Colonic mucosa (tissue), 4 donors: ENCODE measurements around the gene RASAL2. TPM values are rescaled to one million over a fixed set of nuclear protein-coding genes. Genes with fewer than 3 reads are reported as not detected.

Source experiments
- DNase-seq: peaks from one replicate; pipeline ENCODE4 v3.0.0-alpha.2; 2020
- H3K27ac ChIP-seq: fragments of 200-600 bp; one replicate; pipeline ENCODE4 v1.8.0; 2021
- H3K27me3 ChIP-seq: fragments of 200-600 bp; one replicate; pipeline ENCODE4 v1.8.0; 2021
- H3K36me3 ChIP-seq: fragments of 200-600 bp; one replicate; pipeline ENCODE4 v1.8.0; 2021
- H3K4me1 ChIP-seq: fragments of 200-600 bp; one replicate; pipeline ENCODE4 v1.8.0; 2021; ENCODE audit warnings: mild to moderate bottlenecking
- H3K4me3 ChIP-seq: fragments of 200-600 bp; one replicate; pipeline ENCODE4 v1.8.0; 2021
- H3K9ac ChIP-seq, 2 donors: one replicate each; pipeline ENCODE4 v1.7.0; 2013; ENCODE audit warnings: control low read depth in 2 of 2, low read depth in 2 of 2, low read length in 2 of 2
- H3K9me3 ChIP-seq: fragments of 200-600 bp; one replicate; pipeline ENCODE4 v1.8.0; 2021
- CTCF ChIP-seq: fragments of 200-600 bp; IDR thresholded peaks from one replicate; pipeline ENCODE4 v1.8.0; 2022; ENCODE audit warnings: antibody characterized with exemption, mild to moderate bottlenecking
- intact Hi-C: fragments of 100-400 bp; cut with DNase I; formaldehyde crosslinking; loops from one replicate; pipeline ENCODE4 v1.14.1; 2022
- total RNA-seq, 2 donors: library from RNA; stranded (reverse); fragmentation: NEBNext Ultra II Directional in 1 of 2; extraction: Animal tissue kit (Norgen Biotek cat#: 25700) in 1 of 2; gene quantifications; one replicate each; pipeline ENCODE4 v1.2.1, GENCODE V29; 2021
- donor health status: healthy.
- donor health status: DM: no; HTN: no; CAD: no.
- donor health status: DM: no; HTN: no; CAD: no.

RASAL2 gene
- total RNA-seq, 2 donors from 2014 or later = 9.7 to 11.8 TPM

- Histone ChIP-seq H3K9me3 (no peaks in the 10 kb centered on the region), H3K27me3 (no peaks in the 10 kb centered on the region), H3K9ac (no peak overlapping the region), H3K27ac (no peak overlapping the region), H3K4me1 (no peaks in the 10 kb centered on the region), H3K36me3 (no peaks in the 10 kb centered on the region), H3K4me3 (no peak overlapping the region)
- TF ChIP-seq CTCF = no peak
- DNase-seq = no peak
- intact Hi-C loops = no loop called here
Measured at GRCh38 chr1:178518894-178519293, 425.0 kb downstream of the RASAL2 start.

GRCh38 chr1:178520803-178521202, 426.9 kb downstream of the RASAL2 start:
- H3K27ac ChIP-seq = no peak overlapping the region
- no peaks in the 10 kb centered on the region for H3K9me3 ChIP-seq
- intact Hi-C loops = no loop called here
- no peaks in the 10 kb centered on the region for H3K4me1 ChIP-seq
- H3K27me3 ChIP-seq = no peaks in the 10 kb centered on the region
- H3K4me3 ChIP-seq = no peak overlapping the region
- DNase-seq = no peak
- H3K9ac ChIP-seq = no peak overlapping the region
- TF ChIP-seq CTCF = no peak
- H3K36me3 ChIP-seq = no peaks in the 10 kb centered on the region

GRCh38 chr1:178521241-178521640, 427.3 kb downstream of the RASAL2 start:
- no peak overlapping the region for H3K4me3 ChIP-seq
- H3K27me3 ChIP-seq = no peaks in the 10 kb centered on the region
- H3K36me3 ChIP-seq = no peaks in the 10 kb centered on the region
- H3K9me3 ChIP-seq = no peaks in the 10 kb centered on the region
- no peak for DNase-seq
- no peak overlapping the region for H3K27ac ChIP-seq
- H3K4me1 ChIP-seq = no peaks in the 10 kb centered on the region
- H3K9ac ChIP-seq = no peak overlapping the region
- intact Hi-C loops = no loop called here
- TF ChIP-seq CTCF = no peak

GRCh38 chr1:178527117-178527516, 433.2 kb downstream of the RASAL2 start:
- no peak for TF ChIP-seq CTCF
- H3K36me3 ChIP-seq = no peaks in the 10 kb centered on the region
- no peaks in the 10 kb centered on the region for H3K4me1 ChIP-seq
- no peak overlapping the region for H3K9ac ChIP-seq
- no peaks in the 10 kb centered on the region for H3K9me3 ChIP-seq
- no peak for DNase-seq
- no peaks in the 10 kb centered on the region for H3K27me3 ChIP-seq
- no peak overlapping the region for H3K27ac ChIP-seq
- intact Hi-C loops = no loop called here
- no peak overlapping the region for H3K4me3 ChIP-seq

GRCh38 chr1:178528228-178528952, 434.5 kb downstream of the RASAL2 start:
- H3K4me3 ChIP-seq = no peak overlapping the region
- H3K27me3 ChIP-seq = no peaks in the 10 kb centered on the region
- H3K9me3 ChIP-seq = no peaks in the 10 kb centered on the region
- H3K27ac ChIP-seq = no peak overlapping the region
- H3K36me3 ChIP-seq = no peaks in the 10 kb centered on the region
- intact Hi-C loops = no loop called here
- no peak for DNase-seq
- no peak for TF ChIP-seq CTCF
- H3K4me1 ChIP-seq = no peaks in the 10 kb centered on the region
- no peak overlapping the region for H3K9ac ChIP-seq
